ENCODE data around the gene STXBP6.

DNA sequence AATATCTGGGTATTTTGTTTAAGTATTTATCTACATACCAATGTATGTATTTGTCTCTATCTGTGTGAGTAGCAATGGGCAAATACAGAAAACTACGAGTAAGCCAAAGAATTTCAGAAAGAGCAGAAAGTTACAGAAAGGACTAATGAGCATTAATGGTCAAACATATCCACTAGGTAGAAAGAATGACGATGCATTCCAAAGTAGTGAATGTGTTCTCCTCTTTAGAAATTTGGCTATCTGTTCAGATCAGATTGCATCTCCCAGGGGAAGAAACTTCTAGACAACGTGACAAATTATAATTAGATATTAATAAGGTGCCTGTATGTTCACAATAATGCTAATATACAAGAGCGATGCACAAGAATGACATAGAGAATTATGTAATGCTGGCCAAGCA, 221.5 kb downstream of the STXBP6 start:
- TF ChIP-seq, protein P1, sequence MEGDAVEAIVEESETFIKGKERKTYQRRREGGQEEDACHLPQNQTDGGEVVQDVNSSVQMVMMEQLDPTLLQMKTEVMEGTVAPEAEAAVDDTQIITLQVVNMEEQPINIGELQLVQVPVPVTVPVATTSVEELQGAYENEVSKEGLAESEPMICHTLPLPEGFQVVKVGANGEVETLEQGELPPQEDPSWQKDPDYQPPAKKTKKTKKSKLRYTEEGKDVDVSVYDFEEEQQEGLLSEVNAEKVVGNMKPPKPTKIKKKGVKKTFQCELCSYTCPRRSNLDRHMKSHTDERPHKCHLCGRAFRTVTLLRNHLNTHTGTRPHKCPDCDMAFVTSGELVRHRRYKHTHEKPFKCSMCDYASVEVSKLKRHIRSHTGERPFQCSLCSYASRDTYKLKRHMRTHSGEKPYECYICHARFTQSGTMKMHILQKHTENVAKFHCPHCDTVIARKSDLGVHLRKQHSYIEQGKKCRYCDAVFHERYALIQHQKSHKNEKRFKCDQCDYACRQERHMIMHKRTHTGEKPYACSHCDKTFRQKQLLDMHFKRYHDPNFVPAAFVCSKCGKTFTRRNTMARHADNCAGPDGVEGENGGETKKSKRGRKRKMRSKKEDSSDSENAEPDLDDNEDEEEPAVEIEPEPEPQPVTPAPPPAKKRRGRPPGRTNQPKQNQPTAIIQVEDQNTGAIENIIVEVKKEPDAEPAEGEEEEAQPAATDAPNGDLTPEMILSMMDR (IDR thresholded peaks at IDR 0.05; ENCODE audit: low read depth, low read length) = no peak
- TF ChIP-seq EZH2phosphoT487 (IDR thresholded peaks at IDR 0.05; ENCODE audit: low read depth) = no peak
